GM23338 (cell line): ENCODE data around the gene HOTAIR.

Experiments
- CTCF ChIP-seq, 2 experiments: fragments of 200-600 bp in 1 of 2; sonication (generic) in 1 of 2; conservative IDR thresholded peaks; 2 replicates each; pipeline versions ENCODE4 v1.5.1 to v1.6.1; 2016 to 2017; ENCODE audit warnings: antibody characterized with exemption in 2 of 2, low read depth in 2 of 2, mild to moderate bottlenecking in 2 of 2, moderate library complexity in 1 of 2
- EZH2 ChIP-seq: fragments of 200-600 bp; sonication (generic); IDR thresholded peaks from one replicate; pipeline ENCODE4 v1.8.0; 2017; ENCODE audit warnings: antibody characterized with exemption, mild to moderate bottlenecking, low read depth; ENCODE audit not compliant: unreplicated experiment
- EZH2phosphoT487 ChIP-seq: fragments of 200-600 bp; sonication (generic); IDR thresholded peaks from one replicate; pipeline ENCODE4 v1.8.1; 2018; ENCODE audit warnings: antibody characterized with exemption; ENCODE audit not compliant: unreplicated experiment
- JUNB ChIP-seq: IDR thresholded peaks from one replicate; pipeline ENCODE4 v1.6.1; 2016; ENCODE audit warnings: antibody characterized with exemption; ENCODE audit not compliant: unreplicated experiment
- POLR2AphosphoS5 ChIP-seq: IDR thresholded peaks from 2 replicates; pipeline ENCODE4 v1.6.1; 2016; ENCODE audit warnings: antibody characterized with exemption, low read depth
- REST ChIP-seq: IDR thresholded peaks from one replicate; pipeline ENCODE4 v1.6.1; 2018; ENCODE audit warnings: antibody characterized with exemption; ENCODE audit not compliant: unreplicated experiment
- STAT1 ChIP-seq: IDR thresholded peaks from one replicate; pipeline ENCODE4 v1.6.1; 2016; ENCODE audit warnings: antibody characterized with exemption; ENCODE audit not compliant: unreplicated experiment
- ZNF114 ChIP-seq: fragments of 250-450 bp; sonication (Bioruptor Pico); IDR thresholded peaks from 2 replicates; pipeline ENCODE4 v1.5.0; 2020; ENCODE audit warnings: mild to moderate bottlenecking, moderate library complexity
- ZNF462 ChIP-seq: fragments of 250-450 bp; sonication (Bioruptor Pico); IDR thresholded peaks from 2 replicates; pipeline ENCODE4 v1.5.0; 2020; ENCODE audit warnings: mild to moderate bottlenecking, moderate library complexity
- TF ChIP-seq, protein P1 (sequence below): IDR thresholded peaks from 2 replicates; pipeline ENCODE4 v1.6.1; 2016; ENCODE audit warnings: antibody characterized with exemption

DNA sequence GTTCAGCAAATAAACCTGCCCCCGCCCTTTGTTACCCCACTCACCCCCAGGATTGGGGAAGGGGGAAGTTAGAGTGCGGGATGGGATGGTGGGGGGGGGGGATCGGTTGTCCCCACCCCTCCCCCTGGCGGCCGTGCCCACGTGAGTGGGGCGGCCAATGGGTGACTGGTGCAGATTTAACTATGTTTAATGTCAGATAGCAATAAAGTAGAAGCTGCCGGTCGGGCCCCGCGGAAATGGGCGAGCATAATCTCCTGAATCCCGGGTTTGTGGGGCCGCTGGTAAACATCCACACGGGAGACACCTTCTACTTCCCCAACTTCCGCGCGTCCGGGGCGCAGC lies 20.1 kb downstream of the HOTAIR start, which contains the start of gene HOXC12:
- TF ChIP-seq CTCF (conservative IDR thresholded peaks at IDR 0.05; ENCODE audit: low read depth in 2 of 2) (no peak), POLR2AphosphoS5 (no peak), EZH2phosphoT487 (no peak), EZH2 (no peak), REST (no peak), ZNF462 (CRISPR knock-in tag) (no peak), JUNB (no peak), STAT1 (no peak), ZNF114 (no peak)
- TF ChIP-seq, protein P1, sequence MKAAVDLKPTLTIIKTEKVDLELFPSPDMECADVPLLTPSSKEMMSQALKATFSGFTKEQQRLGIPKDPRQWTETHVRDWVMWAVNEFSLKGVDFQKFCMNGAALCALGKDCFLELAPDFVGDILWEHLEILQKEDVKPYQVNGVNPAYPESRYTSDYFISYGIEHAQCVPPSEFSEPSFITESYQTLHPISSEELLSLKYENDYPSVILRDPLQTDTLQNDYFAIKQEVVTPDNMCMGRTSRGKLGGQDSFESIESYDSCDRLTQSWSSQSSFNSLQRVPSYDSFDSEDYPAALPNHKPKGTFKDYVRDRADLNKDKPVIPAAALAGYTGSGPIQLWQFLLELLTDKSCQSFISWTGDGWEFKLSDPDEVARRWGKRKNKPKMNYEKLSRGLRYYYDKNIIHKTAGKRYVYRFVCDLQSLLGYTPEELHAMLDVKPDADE, result no peak
